B cell (primary cell): ENCODE results near the gene TSSK2.

ENCODE experiments used
- CTCF ChIP-seq: fragments of 200-600 bp; IDR thresholded peaks from one replicate; pipeline ENCODE4 v1.8.0; 2022; ENCODE audit warnings: antibody characterized with exemption, mild to moderate bottlenecking
- EZH2 ChIP-seq: IDR thresholded peaks from 2 replicates; pipeline ENCODE4 v1.6.1; 2012; ENCODE audit warnings: borderline replicate concordance, low read depth, mild to moderate bottlenecking, moderate library complexity, low read length; ENCODE audit not compliant: insufficient read depth, poor library complexity, severe bottlenecking

- TF ChIP-seq CTCF (no peak), EZH2 (no peak)
Observed at GRCh38 chr22:19178065-19178656, 47.1 kb downstream of the TSSK2 start.
